GM18502 (cell line): ENCODE measurements around the gene KRT6C.
"Not testable (repeated sequence)": the region's sequence is repeated elsewhere in the genome, so short reads cannot be mapped to it uniquely, and the experiment has no call there.

ENCODE experiments used
- ATAC-seq: cut with Tn5 transposase; IDR thresholded peaks from one replicate; pipeline ENCODE4 v1.9.1; 2021; ENCODE audit warnings: mild to moderate bottlenecking; ENCODE audit not compliant: unreplicated experiment, poor library complexity

Gene KRT6C

DNA sequence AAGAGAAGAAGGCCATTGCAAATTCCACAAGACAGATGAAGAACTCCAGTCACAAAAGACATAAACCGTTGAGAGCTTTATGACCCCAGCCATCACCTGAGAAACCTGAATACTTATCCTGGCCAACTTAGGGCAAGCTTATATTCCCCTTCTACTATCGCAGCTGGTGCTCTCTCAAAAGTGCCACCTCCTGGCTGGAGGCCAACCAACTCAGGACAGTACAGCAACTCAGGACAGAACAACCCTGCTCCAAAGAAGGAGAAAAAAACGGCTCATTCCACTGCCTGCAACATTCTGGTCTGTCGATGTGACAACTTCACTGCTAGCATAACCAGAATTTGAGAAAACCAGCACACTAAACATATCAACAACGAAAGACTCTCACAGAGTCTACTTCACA lies 11.9 kb downstream of the KRT6C start:
- no peak for ATAC-seq

DNA sequence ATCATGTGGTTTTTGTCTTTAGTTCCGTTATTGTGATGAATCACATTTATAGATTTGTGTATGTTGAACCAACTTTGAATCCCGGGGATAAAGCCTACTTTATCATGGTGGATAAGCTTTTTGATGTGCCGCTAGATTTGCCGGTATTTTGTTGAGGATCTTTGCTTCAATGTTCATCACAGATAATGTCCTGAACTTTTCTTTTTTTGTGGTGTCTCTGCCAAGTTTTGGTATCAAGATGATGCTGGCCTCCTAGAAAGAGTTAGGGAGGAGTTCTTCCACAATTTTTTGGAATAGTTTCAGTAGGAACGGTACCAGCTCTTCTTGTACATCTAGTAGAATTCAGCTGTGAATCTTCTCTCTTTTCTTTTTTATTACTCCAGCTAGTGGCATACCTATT lies 14.7 kb downstream of the KRT6C start:
- ATAC-seq: no peak

DNA sequence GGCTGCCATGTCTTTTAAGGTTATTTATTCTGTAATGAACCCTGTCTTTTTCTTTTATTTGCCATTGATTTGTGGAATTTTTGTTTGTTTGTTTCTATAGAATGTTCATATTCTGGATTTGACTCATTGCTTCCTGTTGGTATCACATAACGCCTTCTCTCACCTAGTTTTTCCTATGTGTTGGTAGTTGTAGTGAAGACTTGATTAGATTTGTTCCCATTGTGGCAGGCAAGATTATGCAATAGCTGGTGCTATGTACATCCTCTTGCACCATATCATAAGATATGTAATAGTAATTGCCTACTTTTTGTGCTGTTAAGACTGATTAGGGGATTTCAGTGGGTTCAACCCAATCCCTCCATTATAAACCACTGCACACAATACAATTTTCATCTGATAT lies 17.8 kb downstream of the KRT6C start:
- no peak for ATAC-seq

DNA sequence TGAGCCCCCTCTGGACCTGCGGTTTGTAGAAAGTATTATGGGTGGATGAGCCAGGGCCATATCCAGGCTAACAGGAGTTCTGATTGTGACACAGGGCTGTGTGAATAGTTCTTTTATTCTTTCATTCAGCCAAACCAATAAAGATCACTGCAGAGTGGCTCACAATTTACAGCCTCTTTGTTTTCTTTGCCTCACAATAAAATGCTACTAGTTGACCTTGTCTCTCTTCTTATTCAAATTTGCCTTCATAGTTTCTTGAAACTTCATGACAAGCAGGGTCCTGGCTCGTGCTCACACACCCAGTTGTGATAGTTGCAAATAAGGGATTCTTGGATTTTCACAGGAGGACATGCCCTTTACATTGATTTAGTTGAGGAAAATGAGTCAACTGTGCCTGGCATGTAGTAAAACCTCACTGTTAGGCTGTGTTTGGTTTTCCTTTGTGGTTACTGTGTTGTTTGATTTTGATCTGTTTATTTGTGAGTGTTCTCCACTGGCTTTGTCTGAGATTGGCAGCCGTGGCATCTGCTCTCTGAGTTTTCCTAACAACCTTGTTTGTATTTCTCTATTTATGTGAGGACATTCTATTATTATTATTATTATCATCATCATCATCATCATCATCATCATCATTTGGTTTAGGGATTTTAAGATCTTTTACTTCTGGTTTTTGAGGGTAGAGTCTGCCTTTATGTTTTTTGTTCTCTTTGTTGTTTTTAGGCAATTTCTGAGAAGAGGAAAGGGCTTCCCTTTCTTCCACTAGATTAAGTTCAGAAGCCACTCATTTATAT lies 19.0 kb downstream of the KRT6C start:
- no peak for ATAC-seq

DNA sequence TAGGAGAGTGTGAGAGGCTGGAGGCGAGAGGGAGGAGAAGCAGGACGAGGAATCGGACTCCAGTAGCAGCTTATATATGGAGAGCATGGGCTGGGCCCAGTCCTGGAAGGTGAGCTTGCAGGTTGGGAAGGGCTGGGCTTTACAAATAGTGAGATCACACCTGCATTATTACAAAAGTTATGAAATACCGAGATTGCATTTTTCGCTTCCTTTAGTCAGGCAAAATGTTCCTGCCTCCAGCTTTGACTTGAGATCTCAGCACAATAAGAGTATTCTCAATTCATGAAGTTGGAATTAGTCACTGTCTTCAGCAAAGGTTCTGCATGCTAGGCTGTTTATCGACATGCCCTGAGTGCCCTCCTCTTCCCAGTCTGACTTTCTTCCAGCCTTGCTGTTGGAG lies 21.5 kb downstream of the KRT6C start, which contains the start of gene KRT6B:
Gene KRT6B, minus strand, starts transcription at position 46 of the 400 bp plus-strand sequence. CDS start 68 bp downstream, outside the sequence.
- no peak for ATAC-seq

DNA sequence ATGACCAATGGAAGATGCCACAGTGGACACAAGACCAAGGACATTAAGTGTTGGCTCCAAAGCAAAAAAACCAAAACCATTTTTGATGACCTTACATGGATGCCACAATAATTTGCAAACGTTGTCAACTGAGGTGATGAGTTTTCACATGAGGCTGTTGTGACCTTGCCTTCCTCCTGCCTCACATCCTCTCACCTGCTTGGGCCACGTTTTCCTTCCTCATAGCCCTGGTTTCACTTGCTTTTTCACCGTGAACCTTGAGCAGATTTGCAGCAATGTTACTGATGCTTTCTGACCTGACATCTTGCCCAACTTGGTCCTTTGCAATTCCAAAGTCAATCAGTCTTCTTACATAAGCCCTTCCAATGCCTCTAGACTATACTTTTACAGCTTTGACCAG lies 25.4 kb downstream of the KRT6C start:
- ATAC-seq: no peak

DNA sequence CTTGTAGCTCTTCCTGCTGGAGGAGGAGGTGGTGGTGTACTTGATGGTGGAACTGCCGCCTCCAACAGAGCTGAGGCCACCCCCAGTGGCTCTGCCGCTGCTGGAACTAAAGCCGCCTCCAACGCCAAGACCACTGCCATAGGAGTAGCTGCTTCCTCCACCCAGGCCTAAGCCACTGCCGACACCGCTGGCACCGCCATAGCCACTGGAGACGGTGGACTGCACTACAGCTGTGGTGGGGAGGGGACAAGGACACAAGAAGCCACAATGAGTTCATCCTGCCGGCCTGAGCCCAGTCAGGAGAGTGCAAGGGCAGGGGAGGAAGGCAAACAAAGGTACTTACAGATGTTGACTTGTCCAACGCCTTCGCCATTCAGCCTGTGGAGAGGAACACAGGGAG lies 26.4 kb downstream of the KRT6C start:
- not testable (repeated sequence) for ATAC-seq

DNA sequence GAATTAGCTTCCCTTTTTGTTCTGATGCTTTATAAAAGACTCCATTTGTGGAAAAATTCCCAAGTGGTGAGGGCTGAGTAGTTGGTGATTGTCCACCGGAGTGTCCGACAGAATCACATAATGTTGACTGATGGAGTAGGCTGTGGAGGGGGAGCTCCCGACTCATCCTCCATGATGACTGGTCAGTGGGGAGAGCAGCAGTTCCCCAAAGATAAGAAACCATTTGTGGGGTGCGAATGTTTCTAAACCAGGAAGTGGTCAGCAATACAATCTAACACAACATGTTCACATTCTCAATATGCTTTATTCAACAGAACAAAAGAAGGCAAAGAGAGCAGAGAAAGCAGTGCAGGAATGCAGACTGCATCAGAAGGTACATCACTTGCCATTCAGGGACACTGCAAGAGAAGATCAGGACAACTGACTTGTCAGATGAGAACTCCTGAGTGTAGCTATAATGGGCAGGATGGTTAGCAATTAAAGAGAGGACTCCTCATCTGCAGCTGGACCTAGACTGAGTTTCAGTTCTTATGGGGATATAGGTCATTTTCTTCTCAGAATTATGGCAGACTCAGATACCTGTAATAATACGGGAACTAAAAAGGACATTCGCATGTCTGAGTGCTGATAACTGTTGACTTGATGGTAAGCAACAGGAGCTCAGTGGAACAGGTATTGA lies 27.1 kb downstream of the KRT6C start:
- no peak for ATAC-seq

DNA sequence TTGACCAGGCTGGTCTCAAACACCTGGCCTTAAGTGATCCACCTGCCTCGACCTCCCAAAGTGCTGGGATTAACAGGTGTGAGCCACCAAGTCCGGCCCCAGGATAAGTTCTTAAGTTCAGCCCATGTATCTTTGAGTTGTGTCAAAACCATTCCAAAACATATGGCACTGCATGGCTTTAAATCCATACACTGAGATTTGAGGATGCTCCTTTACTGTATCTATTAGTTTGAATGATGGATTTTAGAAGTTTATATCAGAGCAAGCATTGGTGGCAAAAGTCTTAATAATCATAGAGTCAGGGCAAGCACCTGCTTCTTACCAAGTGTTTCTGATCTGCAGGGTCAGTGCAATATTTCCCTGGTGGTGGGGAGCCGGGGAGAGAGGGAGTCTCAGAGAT lies 27.7 kb downstream of the KRT6C start:
- no peak for ATAC-seq

DNA sequence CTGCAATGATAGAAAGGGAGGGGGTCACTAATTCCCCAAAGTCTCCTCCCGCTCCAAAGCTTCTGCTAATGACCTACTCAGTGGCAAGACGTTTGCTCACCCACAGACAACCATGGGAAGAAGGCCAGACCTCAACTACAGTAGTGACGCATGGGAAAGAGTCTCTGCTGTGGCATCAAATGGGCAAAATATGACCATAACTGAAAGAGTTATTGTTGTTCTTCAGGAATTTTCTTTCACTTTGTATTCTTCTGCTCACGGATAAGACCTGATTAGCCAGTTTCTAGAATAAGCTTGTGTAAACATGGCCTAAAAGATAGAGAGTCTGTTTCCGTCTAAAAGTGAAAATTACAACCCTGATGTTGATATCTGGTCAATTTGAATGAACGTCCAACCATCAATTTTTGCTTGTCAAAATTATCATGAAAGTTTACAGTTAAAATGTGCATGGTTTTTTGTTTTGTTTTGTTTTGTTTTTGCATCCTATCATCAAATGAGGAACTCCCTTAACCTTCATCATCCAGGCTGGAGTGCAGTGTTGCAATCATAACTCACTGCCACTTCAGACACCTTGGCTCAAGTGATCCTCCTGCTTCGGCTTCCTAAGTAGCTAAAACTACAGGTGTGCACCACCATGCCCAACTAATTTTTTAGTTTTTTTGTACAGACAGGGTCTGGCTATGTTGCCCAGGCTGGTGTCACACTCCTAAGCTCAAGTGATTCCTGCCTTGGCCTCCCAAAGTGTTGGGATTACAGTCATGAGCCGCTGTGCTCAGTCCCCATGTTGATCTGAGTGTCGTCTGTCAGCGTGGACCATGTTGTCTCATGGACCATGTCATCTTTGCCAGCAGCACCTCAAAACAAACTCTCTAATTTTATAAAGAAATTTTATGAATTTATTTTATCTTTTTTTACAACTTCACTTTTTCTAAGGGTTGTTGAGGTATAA lies 28.7 kb downstream of the KRT6C start:
- no peak for ATAC-seq

DNA sequence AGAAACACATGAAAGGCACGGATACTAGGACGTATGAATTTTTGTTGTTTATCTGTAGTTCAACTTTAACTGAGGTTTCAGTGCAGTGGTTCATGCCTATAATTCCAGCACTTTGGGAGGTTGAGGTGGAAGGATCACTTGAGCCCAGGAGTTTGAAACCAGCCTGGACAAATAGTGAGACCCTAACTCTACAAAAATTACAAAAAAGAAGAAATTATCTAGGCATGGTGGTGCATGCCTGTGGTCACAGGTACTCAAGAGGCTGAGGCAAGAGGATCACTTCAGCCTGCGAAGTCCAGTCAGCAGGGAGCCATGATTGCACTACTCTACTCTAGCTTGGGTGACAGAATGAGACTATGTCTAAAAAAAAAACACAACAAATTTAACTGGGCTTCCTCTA lies 29.6 kb downstream of the KRT6C start:
- no peak for ATAC-seq

DNA sequence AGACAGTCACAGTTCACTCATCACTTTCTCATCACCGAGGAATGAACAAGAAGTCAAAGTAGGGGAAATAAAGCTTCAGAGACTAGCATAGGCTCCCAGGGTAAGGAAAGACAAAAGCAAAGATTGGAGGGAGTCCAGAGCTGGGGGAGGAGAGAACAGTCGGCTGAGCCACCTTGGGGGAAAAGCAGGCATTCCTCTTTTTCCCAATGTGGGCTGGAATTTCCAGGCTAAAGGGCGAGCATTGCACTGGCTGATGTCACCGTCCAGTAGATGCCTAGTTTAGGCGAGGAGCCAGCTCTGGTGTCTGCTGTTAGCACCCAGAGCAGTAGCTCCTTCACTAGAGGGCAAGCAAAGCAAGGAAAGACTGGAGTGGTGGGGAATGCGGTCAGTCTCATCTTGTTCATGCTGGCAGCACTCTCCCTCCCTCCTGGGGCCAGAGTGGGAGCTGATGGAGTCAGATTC lies 31.0 kb downstream of the KRT6C start:
- ATAC-seq: no peak

DNA sequence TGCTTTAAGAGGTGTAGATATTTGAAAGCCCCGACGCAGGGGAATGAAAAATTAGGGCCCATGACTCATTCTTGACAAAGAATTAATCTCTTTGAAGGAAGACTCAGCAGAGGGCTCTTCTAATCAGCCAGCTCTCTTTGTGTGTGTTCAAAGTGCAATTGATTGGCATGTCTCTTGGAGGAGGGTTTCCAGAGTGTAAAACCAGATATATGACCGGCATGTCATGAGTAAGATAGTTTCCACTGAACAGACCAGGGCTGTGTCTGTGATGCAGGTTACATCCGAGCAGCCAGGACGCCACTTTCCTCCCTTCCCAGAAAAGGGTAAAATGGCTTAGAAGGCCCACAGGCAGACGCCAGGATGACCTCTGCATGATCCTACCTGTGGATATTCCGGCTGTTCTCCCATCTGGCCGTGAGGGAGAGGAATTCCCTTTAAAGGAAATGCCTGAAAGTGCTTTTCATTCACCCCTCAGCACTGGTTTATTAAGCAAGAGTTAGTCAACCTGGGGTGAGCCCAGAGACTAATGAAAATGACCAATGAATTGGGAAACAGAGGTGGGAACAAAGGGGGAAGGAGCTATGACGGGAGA lies 32.2 kb downstream of the KRT6C start:
- ATAC-seq: no peak

DNA sequence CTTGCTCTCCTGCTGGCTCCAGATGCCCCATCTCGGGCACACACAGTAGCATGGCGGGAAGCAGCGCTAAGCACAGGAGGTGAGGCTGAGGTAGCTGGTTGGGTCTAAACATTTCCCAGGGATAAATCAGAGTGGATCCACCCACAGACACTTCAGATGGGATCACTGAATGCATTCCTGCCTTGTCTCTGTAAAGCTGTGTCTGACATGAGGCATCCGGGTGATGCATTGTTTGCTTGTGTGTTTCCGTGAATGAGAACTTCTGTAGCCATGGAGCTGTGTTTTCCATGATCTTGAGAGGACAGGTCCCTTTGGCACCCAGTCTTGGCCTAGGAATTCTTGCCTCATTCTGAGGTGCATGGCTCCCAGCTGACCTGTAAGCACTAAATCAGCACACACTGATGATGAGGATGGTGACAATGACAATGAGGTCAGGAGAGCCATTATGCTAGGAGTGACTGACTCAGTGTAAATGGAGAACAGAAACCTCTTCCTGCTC lies 32.7 kb downstream of the KRT6C start:
- ATAC-seq: no peak

DNA sequence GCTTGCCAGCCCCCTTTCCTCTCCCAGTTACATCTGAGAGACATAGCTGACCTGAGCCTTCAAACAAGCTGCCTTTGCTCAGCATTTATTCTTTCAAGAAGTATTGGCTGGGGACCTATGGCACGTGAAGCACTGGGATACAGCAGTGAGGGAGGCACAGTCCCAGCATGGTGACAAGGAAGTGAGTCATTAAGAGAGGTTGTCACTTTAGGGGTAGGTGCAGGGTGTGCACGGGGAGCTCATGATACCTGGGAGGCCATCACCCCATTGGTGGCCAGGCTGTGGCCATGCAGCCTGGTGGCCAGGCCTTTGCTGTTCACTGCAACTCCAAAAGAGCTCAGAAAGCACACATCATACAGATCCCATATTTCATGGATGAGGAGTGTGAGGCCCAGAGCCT lies 33.8 kb downstream of the KRT6C start:
- no peak for ATAC-seq

DNA sequence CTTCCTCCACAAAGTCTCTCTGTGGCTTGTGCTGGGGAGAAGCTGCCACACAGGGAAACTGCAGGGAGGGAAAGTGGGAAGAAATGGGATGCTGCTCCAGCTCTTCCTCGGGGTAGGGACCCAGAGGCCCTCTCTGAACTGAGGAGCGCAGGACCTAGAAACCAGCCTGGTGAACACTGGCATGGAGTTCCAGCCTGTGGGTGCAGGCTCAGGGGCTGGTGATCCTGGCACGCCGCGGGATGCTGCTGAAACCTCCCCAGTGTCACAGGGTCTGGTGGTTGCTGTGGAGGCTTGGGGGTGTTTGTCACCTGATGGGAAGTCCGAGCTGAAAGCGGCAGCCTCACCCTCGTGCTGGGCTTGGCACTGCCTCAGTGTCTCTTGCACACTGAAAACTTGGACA lies 34.2 kb downstream of the KRT6C start:
- no peak for ATAC-seq

DNA sequence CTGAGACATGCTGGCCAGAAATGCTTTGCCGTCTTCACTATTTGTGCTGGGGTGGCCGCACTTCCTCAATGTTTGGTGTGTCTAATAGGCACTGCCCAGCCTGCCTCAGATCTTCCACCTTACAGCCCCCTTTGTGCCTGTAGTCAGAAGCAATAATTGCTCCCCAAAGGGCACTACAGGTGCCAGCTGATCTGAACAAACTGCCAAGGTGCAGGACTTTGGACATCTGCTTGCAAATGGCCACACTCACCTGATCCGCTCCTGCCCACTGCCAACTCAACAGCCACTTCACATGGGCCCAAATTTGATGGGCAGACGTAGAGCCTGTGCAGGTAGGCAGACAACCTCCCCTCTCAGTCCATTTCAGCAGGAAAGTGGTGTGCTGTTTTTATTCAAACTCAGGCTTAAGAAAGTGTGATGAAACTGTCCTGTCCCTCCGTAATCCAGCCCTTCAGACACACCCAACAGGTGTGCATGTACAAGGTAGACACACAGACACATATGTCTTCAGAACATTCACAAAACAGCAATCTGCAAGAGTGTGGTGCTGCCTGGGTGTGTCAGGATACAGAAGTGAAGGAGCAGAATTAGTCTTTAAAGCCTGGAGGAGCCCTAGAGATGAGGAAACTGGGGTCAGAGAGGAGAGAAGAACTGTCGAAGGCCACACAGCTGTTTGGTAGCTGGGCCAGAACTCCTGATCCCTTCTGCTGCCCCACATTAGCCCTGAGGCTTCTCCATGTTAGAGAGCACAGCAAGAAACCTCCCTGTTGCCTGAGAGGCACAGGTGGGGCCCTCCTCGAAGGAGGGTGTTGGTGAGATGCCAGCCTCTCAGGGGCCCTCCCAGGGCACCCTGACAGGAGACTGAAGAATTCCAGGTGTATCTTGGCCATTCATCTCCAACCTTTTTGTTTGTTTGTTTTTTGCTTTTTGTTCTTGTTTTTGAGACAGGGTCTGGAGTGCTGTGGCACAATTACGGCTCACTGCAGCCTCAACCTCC lies 35.0 kb downstream of the KRT6C start:
- ATAC-seq: no peak

DNA sequence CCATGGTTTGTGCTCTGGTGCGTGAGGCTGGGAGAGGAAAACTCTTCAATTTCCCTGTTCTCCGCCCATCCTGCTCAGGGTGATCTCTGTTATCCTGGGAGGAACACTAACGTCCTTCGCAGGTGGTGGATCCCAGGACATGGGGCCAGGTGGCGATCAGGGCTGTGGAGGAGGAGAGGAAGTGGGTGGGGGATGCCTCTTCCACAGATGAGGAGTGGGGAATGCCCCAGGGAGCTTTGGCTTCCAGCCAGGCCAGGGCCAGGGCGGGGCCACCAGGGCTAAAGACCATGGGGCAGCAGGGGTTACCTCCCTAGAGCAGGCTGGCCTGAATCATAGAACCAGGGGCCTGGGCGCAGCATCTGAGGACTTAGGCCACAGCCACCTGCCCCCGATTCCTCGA lies 36.1 kb downstream of the KRT6C start:
- ATAC-seq: no peak
